ENCODE results near the gene MAPK12.

DNA sequence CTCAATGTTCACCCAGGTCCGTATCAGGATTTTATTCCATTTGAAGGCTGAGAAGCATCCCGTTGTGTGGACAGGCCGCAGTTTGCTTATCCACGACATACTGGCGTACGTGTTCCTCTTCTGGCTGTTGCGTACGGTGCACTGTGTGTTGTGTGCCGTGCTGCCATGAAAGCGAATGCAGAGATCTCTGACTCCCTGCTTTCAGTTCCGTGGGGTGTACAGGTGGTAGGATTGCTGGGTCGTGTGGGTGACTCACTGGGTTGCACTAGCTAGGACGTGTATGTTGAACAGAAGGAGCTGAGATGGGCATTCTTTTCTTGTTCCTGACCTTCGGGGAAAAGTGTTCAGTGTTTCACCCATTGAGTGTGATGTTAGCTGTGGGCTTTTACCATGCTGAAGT lies 50.3 kb downstream of the MAPK12 start:
- TF ChIP-seq, protein P1, sequence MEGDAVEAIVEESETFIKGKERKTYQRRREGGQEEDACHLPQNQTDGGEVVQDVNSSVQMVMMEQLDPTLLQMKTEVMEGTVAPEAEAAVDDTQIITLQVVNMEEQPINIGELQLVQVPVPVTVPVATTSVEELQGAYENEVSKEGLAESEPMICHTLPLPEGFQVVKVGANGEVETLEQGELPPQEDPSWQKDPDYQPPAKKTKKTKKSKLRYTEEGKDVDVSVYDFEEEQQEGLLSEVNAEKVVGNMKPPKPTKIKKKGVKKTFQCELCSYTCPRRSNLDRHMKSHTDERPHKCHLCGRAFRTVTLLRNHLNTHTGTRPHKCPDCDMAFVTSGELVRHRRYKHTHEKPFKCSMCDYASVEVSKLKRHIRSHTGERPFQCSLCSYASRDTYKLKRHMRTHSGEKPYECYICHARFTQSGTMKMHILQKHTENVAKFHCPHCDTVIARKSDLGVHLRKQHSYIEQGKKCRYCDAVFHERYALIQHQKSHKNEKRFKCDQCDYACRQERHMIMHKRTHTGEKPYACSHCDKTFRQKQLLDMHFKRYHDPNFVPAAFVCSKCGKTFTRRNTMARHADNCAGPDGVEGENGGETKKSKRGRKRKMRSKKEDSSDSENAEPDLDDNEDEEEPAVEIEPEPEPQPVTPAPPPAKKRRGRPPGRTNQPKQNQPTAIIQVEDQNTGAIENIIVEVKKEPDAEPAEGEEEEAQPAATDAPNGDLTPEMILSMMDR (IDR thresholded peaks at IDR 0.05), result no peak
- no peak for TF ChIP-seq POLR2A (IDR thresholded peaks at IDR 0.05)
